ENCODE results near the gene RPL41. TPM values are rescaled to one million over a fixed set of nuclear protein-coding genes. Genes with fewer than 3 reads are reported as not detected.
"Not testable (repeated sequence)": the region's sequence is repeated elsewhere in the genome, so short reads cannot be mapped to it uniquely, and the experiment has no call there.

RPL41 gene
- total RNA-seq, 1 donor from 2014 or later, result 5,829 TPM

- peak overlapping the region; percentile 99 for H3K27ac Mint-ChIP-seq
- ATAC-seq (ENCODE audit: low read depth) (no peak), DNase-seq (no peak)
- H3K36me3 Mint-ChIP-seq (ENCODE audit: low read depth), result peaks cover 66% of the 10 kb centered on the region
- TF ChIP-seq, protein P1, sequence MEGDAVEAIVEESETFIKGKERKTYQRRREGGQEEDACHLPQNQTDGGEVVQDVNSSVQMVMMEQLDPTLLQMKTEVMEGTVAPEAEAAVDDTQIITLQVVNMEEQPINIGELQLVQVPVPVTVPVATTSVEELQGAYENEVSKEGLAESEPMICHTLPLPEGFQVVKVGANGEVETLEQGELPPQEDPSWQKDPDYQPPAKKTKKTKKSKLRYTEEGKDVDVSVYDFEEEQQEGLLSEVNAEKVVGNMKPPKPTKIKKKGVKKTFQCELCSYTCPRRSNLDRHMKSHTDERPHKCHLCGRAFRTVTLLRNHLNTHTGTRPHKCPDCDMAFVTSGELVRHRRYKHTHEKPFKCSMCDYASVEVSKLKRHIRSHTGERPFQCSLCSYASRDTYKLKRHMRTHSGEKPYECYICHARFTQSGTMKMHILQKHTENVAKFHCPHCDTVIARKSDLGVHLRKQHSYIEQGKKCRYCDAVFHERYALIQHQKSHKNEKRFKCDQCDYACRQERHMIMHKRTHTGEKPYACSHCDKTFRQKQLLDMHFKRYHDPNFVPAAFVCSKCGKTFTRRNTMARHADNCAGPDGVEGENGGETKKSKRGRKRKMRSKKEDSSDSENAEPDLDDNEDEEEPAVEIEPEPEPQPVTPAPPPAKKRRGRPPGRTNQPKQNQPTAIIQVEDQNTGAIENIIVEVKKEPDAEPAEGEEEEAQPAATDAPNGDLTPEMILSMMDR (IDR thresholded peaks at IDR 0.05), result no peak
- intact Hi-C loops (cut with micrococcal nuclease), result loop anchor here (5.0 kb wide), 5 partner anchors 298 to 1407 kb away; partner anchors contain the start of genes DDIT3, MBD6, NAB2 and NACA
- peak overlapping the region; percentile 100 for H3K4me3 Mint-ChIP-seq
- ChIA-PET CTCF (no interaction called here), POLR2A (interaction anchor here (0.6 to 5.0 kb wide), 12 partner anchors 8 to 400 kb away, joined by 3 to 112 read pairs (median 7); partner anchors contain the start of genes BLOC1S1, ESYT1, PA2G4 and RAB5B)
- no peaks in the 10 kb centered on the region for H3K27me3 Mint-ChIP-seq
- peaks cover 37% of the 10 kb centered on the region for H3K4me1 Mint-ChIP-seq
- no peaks in the 10 kb centered on the region for H3K9me3 Mint-ChIP-seq
These were observed 1.1 kb upstream of the RPL41 start for GRCh38 chr12:56115329-56115728.

DNA sequence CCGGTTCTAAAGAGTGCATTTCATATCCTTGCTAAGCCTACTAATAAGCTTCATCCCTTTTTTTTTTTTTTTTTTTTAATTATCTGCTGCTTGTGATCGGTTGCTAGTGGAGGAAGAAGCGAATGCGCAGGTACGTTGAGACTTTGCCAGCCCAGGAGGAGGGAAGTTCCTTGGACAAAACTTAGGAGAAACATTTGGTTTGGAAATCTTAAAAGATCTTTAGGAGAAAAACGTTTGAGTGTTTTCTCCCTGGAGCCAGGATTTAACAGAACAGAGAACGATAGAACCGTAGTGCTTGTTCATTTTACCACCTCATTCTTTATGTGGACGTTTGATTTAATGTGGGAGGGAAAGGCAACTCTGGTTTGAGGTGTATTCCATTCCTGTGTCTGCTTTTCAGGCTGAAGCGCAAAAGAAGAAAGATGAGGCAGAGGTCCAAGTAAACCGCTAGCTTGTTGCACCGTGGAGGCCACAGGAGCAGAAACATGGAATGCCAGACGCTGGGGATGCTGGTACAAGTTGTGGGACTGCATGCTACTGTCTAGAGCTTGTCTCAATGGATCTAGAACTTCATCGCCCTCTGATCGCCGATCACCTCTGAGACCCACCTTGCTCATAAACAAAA is 761 bp downstream of the RPL41 start:
- ChIA-PET POLR2A (interaction anchor here (0.6 to 5.0 kb wide), 30 partner anchors 10 to 572 kb away, joined by 3 to 116 read pairs (median 6); partner anchors contain the start of genes BAZ2A, CNPY2, DNAJC14 and ESYT1), CTCF (interaction anchor here (0.7 to 4.7 kb wide), 7 partner anchors 9 to 379 kb away, joined by 3 to 80 read pairs (median 3); partner anchors contain the start of genes ESYT1 and SMARCC2)
- DNase-seq; H3K9me3 Mint-ChIP-seq; H3K27me3 Mint-ChIP-seq; ATAC-seq (ENCODE audit: low read depth): not testable (repeated sequence)
- Mint-ChIP-seq H3K4me3 (peak overlapping the region; percentile 100), H3K4me1 (peaks cover 37% of the 10 kb centered on the region), H3K27ac (peak overlapping the region; percentile 99), H3K36me3 (ENCODE audit: low read depth) (peaks cover 66% of the 10 kb centered on the region)
- intact Hi-C loops (cut with micrococcal nuclease), result loop anchor here (5.0 kb wide), 5 partner anchors 300 to 1405 kb away; partner anchors contain the start of genes DDIT3, MBD6, NAB2 and NACA

GRCh38 chr12:56117778-56118687 is 1.6 kb downstream of the RPL41 start, which contains the start of gene ZC3H10:
TSS of gene ZC3H10 (plus strand) at chr12:56118266. CDS start at chr12:56120563, 2,297 bp downstream.
- H3K27me3 Mint-ChIP-seq, result no peaks in the 10 kb centered on the region
- TF ChIP-seq, protein P1 (IDR thresholded peaks at IDR 0.05), result no peak
- H3K4me1 Mint-ChIP-seq, result peaks cover 37% of the 10 kb centered on the region
- peaks cover 64% of the 10 kb centered on the region for H3K36me3 Mint-ChIP-seq (ENCODE audit: low read depth)
- ChIA-PET CTCF (interaction anchor here (0.6 to 4.7 kb wide), 17 partner anchors 8 to 476 kb away, joined by 3 to 80 read pairs (median 6); partner anchors contain the start of genes ANKRD52, ESYT1, PA2G4 and RNF41), POLR2A (interaction anchor here (0.6 to 5.0 kb wide), 39 partner anchors 9 to 639 kb away, joined by 3 to 116 read pairs (median 6); partner anchors contain the start of genes ANKRD52, BAZ2A, BLOC1S1 and CNPY2)
- DNase-seq, result peak; percentile 89
- intact Hi-C loops (cut with micrococcal nuclease), result loop anchor here (1.0 to 5.0 kb wide), 22 partner anchors 8 to 1404 kb away; partner anchors contain the start of genes COQ10A, CS, DDIT3 and MBD6
- H3K9me3 Mint-ChIP-seq, result no peaks in the 10 kb centered on the region
- peak; percentile 76 for ATAC-seq (ENCODE audit: low read depth)
- H3K27ac Mint-ChIP-seq, result peak within 1 kb of the TSS; percentile 99
- H3K4me3 Mint-ChIP-seq, result peak within 1 kb of the TSS; percentile 100

DNA sequence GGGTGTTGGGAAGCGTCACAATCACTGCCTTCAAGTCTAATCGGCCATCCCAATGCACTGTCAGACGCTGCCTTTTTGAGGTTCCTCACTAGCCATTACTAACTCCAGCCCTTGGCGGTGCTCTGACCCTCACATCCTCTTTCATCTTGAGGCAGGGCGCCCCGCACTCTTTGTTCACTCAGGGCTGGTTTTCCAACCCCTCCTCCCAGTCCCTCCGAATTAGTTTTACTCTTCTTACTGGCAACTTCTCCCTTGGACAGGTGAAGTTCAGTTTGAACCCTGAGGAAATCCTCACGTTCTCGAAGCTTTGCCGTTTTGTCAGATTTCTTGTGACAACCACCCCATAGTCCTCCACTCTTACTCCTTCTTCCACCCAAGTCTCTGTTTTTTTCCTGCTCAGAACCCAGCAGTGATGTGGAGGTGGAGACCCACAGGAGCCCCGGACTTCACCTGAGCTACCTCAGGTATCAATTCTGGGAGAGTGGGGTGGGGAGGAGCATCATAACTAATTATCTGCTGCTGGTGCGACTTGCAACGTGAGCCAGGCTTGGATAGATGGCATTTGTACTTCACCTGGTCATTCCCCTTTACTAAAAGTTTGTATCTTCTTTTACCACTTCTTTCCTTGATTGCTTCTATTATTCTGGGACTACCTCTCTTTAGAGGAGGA is 2.4 kb downstream of the RPL41 start:
- ATAC-seq (ENCODE audit: low read depth) (no peak), DNase-seq (no peak)
- no peaks in the 10 kb centered on the region for H3K9me3 Mint-ChIP-seq
- H3K4me3 Mint-ChIP-seq, result peak overlapping the region; percentile 100
- peaks cover 58% of the 10 kb centered on the region for H3K36me3 Mint-ChIP-seq (ENCODE audit: low read depth)
- peak overlapping the region; percentile 99 for H3K27ac Mint-ChIP-seq
- H3K27me3 Mint-ChIP-seq, result no peaks in the 10 kb centered on the region
- CTCF ChIA-PET, result interaction anchor here (0.6 to 4.7 kb wide), 15 partner anchors 8 to 380 kb away, joined by 3 to 80 read pairs (median 6); partner anchors contain the start of genes ANKRD52, ESYT1, PA2G4 and RNF41
- TF ChIP-seq, protein P1 (IDR thresholded peaks at IDR 0.05), result no peak
- POLR2A ChIA-PET, result interaction anchor here (0.6 to 5.0 kb wide), 37 partner anchors 9 to 638 kb away, joined by 3 to 116 read pairs (median 6); partner anchors contain the start of genes ANKRD52, BLOC1S1, CNPY2 and COQ10A
- intact Hi-C loops (cut with micrococcal nuclease), result loop anchor here (1.0 to 5.0 kb wide), 25 partner anchors 7 to 1403 kb away; partner anchors contain the start of genes ANKRD52, COQ10A, CS and DDIT3
- peaks cover 38% of the 10 kb centered on the region for H3K4me1 Mint-ChIP-seq

Data from activated B cell treated with CpG ODN at 0.5 μM for 24 hours (primary cell).